ENCODE data around the gene LRCH2. TPM values are rescaled to one million over a fixed set of nuclear protein-coding genes. Genes with fewer than 3 reads are reported as not detected.
A peak's percentile ranks its signal among the peaks of the same experiment; 100 is the strongest.
"Not testable (repeated sequence)": the region's sequence is repeated elsewhere in the genome, so short reads cannot be mapped to it uniquely, and the experiment has no call there.

The LRCH2 gene
- total RNA-seq, 6 donors from 2014 or later = 2.9 to 9.7 (median 3.5) TPM

GRCh38 chrX:115214151-115214550, 19.7 kb downstream of the LRCH2 start:
- no peak for DNase-seq
- TF ChIP-seq POLR2AphosphoS5 (IDR thresholded peaks at IDR 0.05) (no peak), POLR2A (IDR thresholded peaks at IDR 0.05) (no peak), CTCF (IDR thresholded peaks at IDR 0.05) (no peak), EP300 (IDR thresholded peaks at IDR 0.05) (no peak)
- Histone ChIP-seq H3K36me3 (no peaks in the 10 kb centered on the region), H3K27ac (no peak overlapping the region), H3K4me3 (no peak overlapping the region), H3K4me1 (no peaks in the 10 kb centered on the region), H3K27me3 (no peaks in the 10 kb centered on the region), H3K9me3 (no peaks in the 10 kb centered on the region)
- no peak for ATAC-seq (ENCODE audit: low FRiP score in 2 of 2)
- 84 to 100% methylated on average over 1 of the region's 1 CpG for WGBS, 2 donors

GRCh38 chrX:115209547-115209946, 24.3 kb downstream of the LRCH2 start:
- not testable (repeated sequence) for ATAC-seq (ENCODE audit: low FRiP score in 2 of 2); H3K4me3 ChIP-seq; H3K9me3 ChIP-seq; DNase-seq; H3K27me3 ChIP-seq; H3K4me1 ChIP-seq; H3K27ac ChIP-seq; H3K36me3 ChIP-seq

GRCh38 chrX:115204040-115204439, 29.9 kb downstream of the LRCH2 start:
- DNase-seq = no peak
- no peaks in the 10 kb centered on the region for H3K4me1 ChIP-seq
- no peak for TF ChIP-seq POLR2A (IDR thresholded peaks at IDR 0.05)
- TF ChIP-seq EP300 (IDR thresholded peaks at IDR 0.05) = no peak
- TF ChIP-seq CTCF (IDR thresholded peaks at IDR 0.05) = no peak
- TF ChIP-seq POLR2AphosphoS5 (IDR thresholded peaks at IDR 0.05) = no peak
- 69 to 93% methylated on average over 1 of the region's 1 CpG for WGBS, 2 donors
- no peaks in the 10 kb centered on the region for H3K36me3 ChIP-seq
- H3K9me3 ChIP-seq = peaks cover 0 to 15% (median 3%) of the 10 kb centered on the region in 4 donors
- no peak overlapping the region for H3K4me3 ChIP-seq
- no peak for ATAC-seq (ENCODE audit: low FRiP score in 2 of 2)
- H3K27ac ChIP-seq = no peak overlapping the region
- H3K27me3 ChIP-seq = no peaks in the 10 kb centered on the region

- H3K27me3 ChIP-seq = no peaks in the 10 kb centered on the region
- no peaks in the 10 kb centered on the region for H3K36me3 ChIP-seq
- WGBS, 2 donors = 94 to 96% methylated on average over 5 to 35 of the region's 35 CpGs
- peak in 1 of 2 donors; percentile 46 for DNase-seq
- no peak for ATAC-seq (ENCODE audit: low FRiP score in 2 of 2)
- H3K27ac ChIP-seq = no peak overlapping the region
- no peak overlapping the region for H3K4me3 ChIP-seq
- H3K4me1 ChIP-seq = no peaks in the 10 kb centered on the region
- H3K9me3 ChIP-seq = peaks cover 0 to 22% (median 0%) of the 10 kb centered on the region in 4 donors
- TF ChIP-seq POLR2AphosphoS5 (IDR thresholded peaks at IDR 0.05) (no peak), EP300 (IDR thresholded peaks at IDR 0.05) (no peak), CTCF (IDR thresholded peaks at IDR 0.05) (no peak), POLR2A (IDR thresholded peaks at IDR 0.05) (no peak)
Observed at GRCh38 chrX:115192244-115192700, 41.6 kb downstream of the LRCH2 start.

GRCh38 chrX:115191490-115192243, 42.2 kb downstream of the LRCH2 start:
- H3K36me3 ChIP-seq = no peaks in the 10 kb centered on the region
- no peaks in the 10 kb centered on the region for H3K4me1 ChIP-seq
- H3K4me3 ChIP-seq = no peak overlapping the region
- ATAC-seq (ENCODE audit: low FRiP score in 2 of 2) (no peak), DNase-seq (peak in 1 of 2 donors; percentile 53)
- H3K9me3 ChIP-seq = peaks cover 0 to 22% (median 0%) of the 10 kb centered on the region in 4 donors
- TF ChIP-seq EP300 (IDR thresholded peaks at IDR 0.05) (no peak), POLR2AphosphoS5 (IDR thresholded peaks at IDR 0.05) (no peak), CTCF (IDR thresholded peaks at IDR 0.05) (no peak), POLR2A (IDR thresholded peaks at IDR 0.05) (no peak)
- H3K27me3 ChIP-seq = no peaks in the 10 kb centered on the region
- WGBS, 2 donors = 93% methylated on average over 24 to 60 of the region's 64 CpGs
- H3K27ac ChIP-seq = no peak overlapping the region
